ACC112 (cell line): ENCODE data around the gene ST3GAL3.

Experiments used
- H2AFZ ChIP-seq: fragments of 200-600 bp; sonication (generic); one replicate; pipeline ENCODE4 v1.6.0; 2017; ENCODE audit warnings: antibody characterized with exemption, low read length; ENCODE audit not compliant: unreplicated experiment
- H3K27ac ChIP-seq: fragments of 200-600 bp; sonication (generic); 2 replicates; pipeline ENCODE4 v1.5.1; 2014; ENCODE audit warnings: low read depth, mild to moderate bottlenecking, antibody characterized with exemption, low read length, moderate library complexity
- H3K27me3 ChIP-seq: fragments of 200-600 bp; sonication (generic); 2 replicates; pipeline ENCODE4 v1.6.1; 2014; ENCODE audit warnings: mild to moderate bottlenecking, antibody characterized with exemption, low read length, moderate library complexity, mixed read lengths; ENCODE audit not compliant: insufficient read depth
- H3K36me3 ChIP-seq: fragments of 200-600 bp; sonication (generic); 2 replicates; pipeline ENCODE4 v1.6.1; 2016; ENCODE audit warnings: mild to moderate bottlenecking, antibody characterized with exemption, low read length, moderate library complexity, mixed read lengths; ENCODE audit not compliant: insufficient read depth
- H3K4me1 ChIP-seq: fragments of 200-600 bp; sonication (generic); one replicate; pipeline ENCODE4 v1.6.1; 2016; ENCODE audit warnings: low read length, mixed read lengths; ENCODE audit not compliant: insufficient read depth, unreplicated experiment, control insufficient read depth
- H3K4me3 ChIP-seq: fragments of 200-600 bp; sonication (generic); 2 replicates; pipeline ENCODE4 v1.5.1; 2014; ENCODE audit warnings: mild to moderate bottlenecking, low read depth, low read length
- H3K79me2 ChIP-seq: fragments of 200-600 bp; sonication (generic); one replicate; pipeline ENCODE4 v1.6.0; 2016; ENCODE audit warnings: low read length; ENCODE audit not compliant: control insufficient read depth, unreplicated experiment, insufficient read depth

Gene ST3GAL3

DNA sequence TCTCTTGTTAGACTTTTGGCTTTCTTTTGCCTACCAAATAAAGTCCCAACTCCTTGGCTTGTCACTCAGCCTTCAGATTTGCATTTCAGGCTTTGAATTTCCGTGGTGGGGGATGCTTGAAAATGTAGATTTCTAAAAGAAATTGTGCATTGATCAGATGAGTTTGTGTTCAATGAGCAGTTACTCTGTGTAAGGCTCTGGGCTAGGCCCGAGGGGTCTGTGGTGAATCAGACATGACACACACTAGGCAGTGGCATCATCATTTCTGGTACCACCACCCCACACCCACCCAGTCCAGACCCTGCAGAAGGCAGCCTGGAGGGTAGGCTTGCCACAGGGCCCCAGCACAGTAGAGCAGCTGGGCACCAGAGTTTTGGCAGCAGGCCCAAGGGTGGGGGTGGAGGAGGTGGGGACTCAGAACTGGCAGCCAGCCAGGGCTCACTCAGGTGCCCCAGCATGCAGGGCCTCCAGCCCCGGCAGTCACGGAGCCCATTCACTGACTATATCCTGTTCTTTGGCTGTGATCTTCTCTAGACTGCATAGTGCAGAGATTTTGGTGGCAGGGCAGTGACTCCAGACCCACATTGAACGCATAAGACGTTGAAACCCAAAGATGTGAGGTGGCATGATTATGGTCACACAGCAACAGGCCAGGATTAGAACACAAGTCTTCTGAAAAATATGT lies 129.1 kb downstream of the ST3GAL3 start:
- Histone ChIP-seq H3K27me3 (no peaks in the 10 kb centered on the region), H3K4me3 (no peak overlapping the region), H2AFZ (no peak overlapping the region), H3K27ac (no peak overlapping the region), H3K36me3 (peaks cover 18% of the 10 kb centered on the region), H3K79me2 (no peaks in the 10 kb centered on the region), H3K4me1 (peaks cover 28% of the 10 kb centered on the region)

DNA sequence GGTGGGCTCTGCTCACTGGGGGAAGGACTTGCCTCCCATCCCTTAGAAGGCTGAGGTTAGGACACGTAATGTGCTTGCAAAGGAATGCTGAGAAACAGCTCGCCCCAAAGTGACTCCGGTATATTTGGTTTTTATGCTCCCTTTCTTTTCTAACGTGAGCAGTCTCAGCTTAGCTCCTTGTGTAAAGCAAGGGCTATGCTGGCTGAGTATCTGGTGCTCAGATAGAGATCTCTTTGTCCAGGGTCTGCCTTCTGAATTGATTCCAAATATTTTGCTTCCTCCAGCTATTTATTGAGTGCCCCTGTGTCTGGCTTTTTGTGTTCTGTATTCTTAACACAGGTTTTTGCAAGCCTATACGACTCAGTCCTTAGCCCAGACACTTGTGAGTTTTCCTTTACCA lies 131.7 kb downstream of the ST3GAL3 start:
- H3K4me1 ChIP-seq: peaks cover 31% of the 10 kb centered on the region
- H3K27ac ChIP-seq: no peak overlapping the region
- H3K36me3 ChIP-seq: peaks cover 35% of the 10 kb centered on the region
- H3K4me3 ChIP-seq: no peak overlapping the region
- no peak overlapping the region for H2AFZ ChIP-seq
- no peaks in the 10 kb centered on the region for H3K27me3 ChIP-seq
- no peaks in the 10 kb centered on the region for H3K79me2 ChIP-seq

DNA sequence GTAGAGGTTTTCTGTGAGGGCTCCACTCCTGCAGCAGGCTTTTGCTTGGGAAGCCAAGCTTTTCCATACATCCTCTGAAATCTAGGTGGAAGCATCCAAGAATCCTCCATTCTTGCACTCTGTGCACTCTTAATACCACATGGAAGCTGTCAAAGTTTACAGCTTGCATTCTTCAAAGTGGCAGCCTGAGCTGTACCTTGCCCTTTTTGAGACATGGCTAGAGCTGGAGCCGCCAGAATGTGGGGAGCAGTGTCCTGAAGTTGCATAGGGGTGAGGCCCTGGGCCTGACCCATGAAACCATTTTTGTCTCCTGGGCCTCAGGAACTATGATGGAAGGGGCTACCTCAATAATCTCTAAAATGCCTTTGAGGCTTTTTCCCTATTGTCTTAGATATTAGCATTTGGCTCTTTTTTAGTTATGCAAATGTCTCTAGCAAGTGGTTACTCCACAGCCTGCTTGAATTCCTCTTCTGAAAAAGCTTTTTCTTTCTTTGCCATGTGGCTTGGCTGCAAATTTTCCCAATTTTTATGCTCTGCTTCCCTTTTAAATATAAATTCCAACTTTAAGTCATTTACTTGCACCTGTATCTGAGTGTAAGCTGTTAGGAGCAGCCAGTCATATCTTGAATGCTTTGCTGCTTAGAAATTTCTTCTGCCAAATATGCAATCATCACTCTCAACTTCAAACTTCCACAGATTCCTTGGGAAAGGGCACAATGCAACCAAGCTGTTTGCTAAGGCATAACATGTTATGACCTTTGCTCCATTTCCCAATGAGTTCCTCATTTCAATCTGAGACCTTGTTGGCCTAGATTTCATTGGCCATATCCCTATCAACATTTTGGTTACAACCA lies 134.2 kb downstream of the ST3GAL3 start:
- no peak overlapping the region for H2AFZ ChIP-seq
- H3K4me3 ChIP-seq: no peak overlapping the region
- H3K36me3 ChIP-seq: peaks cover 35% of the 10 kb centered on the region
- H3K4me1 ChIP-seq: peaks cover 10% of the 10 kb centered on the region
- no peaks in the 10 kb centered on the region for H3K79me2 ChIP-seq
- no peak overlapping the region for H3K27ac ChIP-seq
- no peaks in the 10 kb centered on the region for H3K27me3 ChIP-seq

DNA sequence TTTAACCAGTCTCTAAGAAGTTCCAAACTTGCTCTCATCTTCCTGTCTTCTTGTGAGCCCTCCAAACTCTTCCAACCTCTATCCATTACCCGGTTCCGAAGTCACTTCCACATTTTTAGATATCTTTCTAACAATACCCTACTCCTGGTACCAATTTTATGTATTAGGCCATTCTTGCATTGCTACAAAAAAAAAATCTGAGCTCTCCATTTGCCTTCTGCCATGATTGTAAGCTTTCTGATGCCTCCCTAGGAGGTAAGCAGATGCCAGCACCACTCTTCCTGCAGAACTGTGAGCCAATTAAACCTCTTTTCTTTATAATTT lies 134.8 kb downstream of the ST3GAL3 start:
- Histone ChIP-seq H3K36me3 (peaks cover 35% of the 10 kb centered on the region), H3K4me1 (peaks cover 10% of the 10 kb centered on the region), H3K27me3 (no peaks in the 10 kb centered on the region), H3K27ac (no peak overlapping the region), H3K79me2 (no peaks in the 10 kb centered on the region), H2AFZ (no peak overlapping the region), H3K4me3 (no peak overlapping the region)

DNA sequence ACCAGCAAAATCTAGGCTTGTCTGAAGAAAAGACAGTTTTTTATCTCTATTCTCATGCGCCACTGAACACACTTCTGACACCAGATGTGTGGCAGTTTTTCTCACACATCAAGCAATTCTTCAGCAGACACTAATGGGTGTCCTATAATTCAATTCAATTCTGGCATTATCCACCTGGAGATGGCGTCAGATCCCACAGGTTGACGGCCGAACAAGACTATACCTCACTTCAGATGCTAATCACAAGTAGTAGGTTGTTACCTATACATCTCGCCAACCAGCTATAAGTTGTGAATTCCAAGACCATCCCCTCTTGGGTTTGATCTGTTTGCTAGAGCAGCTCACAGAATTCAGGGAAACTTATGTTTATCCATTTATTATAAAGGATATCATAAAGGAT lies 136.3 kb downstream of the ST3GAL3 start:
- H3K36me3 ChIP-seq: peaks cover 28% of the 10 kb centered on the region
- no peaks in the 10 kb centered on the region for H3K79me2 ChIP-seq
- no peaks in the 10 kb centered on the region for H3K27me3 ChIP-seq

DNA sequence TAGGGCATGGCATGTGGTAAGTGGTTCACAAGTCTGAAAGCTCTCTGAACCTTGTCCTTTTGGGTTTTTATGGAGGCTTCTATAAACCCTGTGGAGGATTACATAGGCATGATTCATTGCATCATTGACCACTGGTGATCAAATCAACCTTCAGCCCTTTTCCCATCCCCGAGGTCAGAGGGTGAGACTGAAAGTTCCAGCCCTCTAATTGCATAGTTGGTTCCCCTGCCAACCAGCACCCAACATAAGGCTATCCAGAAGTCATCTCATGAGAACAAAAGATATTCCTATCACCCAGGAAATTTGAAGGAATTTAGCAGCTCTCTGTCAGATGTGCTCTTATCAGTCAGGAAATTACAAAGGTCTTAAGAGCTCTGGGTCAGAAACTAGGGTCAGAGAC lies 136.8 kb downstream of the ST3GAL3 start:
- Histone ChIP-seq H3K79me2 (no peaks in the 10 kb centered on the region), H3K27me3 (no peaks in the 10 kb centered on the region), H3K36me3 (peaks cover 27% of the 10 kb centered on the region), H3K4me1 (peaks cover 14% of the 10 kb centered on the region), H3K4me3 (no peak overlapping the region), H2AFZ (no peak overlapping the region), H3K27ac (no peak overlapping the region)

More for the DNA sequence above, 136.3 kb downstream of the ST3GAL3 start:
- Histone ChIP-seq H2AFZ (no peak overlapping the region), H3K27ac (no peak overlapping the region), H3K4me1 (peaks cover 14% of the 10 kb centered on the region), H3K4me3 (no peak overlapping the region)

DNA sequence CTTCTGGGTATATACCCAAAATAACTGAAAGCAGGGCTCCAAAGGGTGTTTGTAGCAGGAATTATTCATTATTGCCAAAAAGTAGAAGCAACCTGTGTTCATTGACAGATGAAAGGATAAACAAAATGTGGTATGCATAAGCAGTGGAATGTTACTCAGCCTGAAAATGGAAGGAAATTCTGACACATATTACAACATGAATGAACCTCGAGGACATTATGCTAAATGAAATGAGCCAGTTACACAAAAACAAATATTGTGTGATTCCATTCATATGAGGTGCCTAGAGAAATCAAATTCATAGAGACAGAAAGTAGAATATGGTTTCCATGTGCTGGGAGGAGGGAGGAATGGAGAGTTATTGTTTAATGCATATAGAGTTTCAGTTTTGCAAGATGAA lies 140.0 kb downstream of the ST3GAL3 start:
- no peaks in the 10 kb centered on the region for H3K27me3 ChIP-seq
- no peak overlapping the region for H3K4me3 ChIP-seq
- H3K4me1 ChIP-seq: peaks cover 14% of the 10 kb centered on the region
- no peak overlapping the region for H3K27ac ChIP-seq
- no peaks in the 10 kb centered on the region for H3K79me2 ChIP-seq
- H3K36me3 ChIP-seq: peaks cover 10% of the 10 kb centered on the region; the same call in 1 of the 2 replicates
- no peak overlapping the region for H2AFZ ChIP-seq

DNA sequence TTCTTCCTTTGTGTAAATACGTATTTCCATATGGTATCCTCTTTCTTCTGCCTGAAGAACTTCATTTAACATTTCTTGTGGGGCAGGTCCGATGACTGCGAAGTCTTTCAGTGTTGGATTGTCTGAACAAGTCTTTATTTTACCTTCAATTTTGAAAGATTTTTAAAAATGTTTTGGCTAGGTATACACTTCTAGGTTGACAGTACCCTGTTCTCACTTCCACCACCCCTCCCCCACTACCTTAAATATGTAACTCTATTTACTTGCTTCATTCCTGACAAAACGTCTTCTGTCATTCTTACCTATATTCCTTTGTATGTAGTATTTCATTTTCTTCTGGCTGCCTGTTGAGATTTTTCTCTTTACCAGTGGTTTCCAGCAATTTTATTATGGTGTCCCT lies 140.5 kb downstream of the ST3GAL3 start:
- H2AFZ ChIP-seq: no peak overlapping the region
- peaks cover 18% of the 10 kb centered on the region for H3K4me1 ChIP-seq
- H3K79me2 ChIP-seq: no peaks in the 10 kb centered on the region
- no peak overlapping the region for H3K4me3 ChIP-seq
- no peak overlapping the region for H3K27ac ChIP-seq
- H3K36me3 ChIP-seq: peaks cover 6% of the 10 kb centered on the region; the same call in 1 of the 2 replicates
- H3K27me3 ChIP-seq: no peaks in the 10 kb centered on the region

DNA sequence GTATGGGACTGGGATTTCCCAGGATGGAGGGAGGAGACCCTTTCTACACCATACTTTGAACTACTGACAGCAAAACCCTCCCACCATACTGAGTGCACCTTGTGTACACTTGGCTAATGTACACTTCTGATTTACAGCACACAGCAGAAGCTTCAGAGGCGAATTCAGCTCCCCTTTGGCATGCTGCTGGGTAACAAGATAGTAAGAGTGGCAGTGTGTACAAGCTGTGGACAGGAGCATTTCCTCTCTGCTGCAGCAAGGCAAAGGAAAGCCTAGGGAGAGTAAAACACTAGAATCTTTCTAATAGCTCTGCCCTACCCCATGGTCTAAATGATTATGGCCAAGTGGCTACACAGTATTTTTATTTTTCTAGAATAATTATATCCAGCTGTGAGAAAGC lies 142.3 kb downstream of the ST3GAL3 start:
- Histone ChIP-seq H3K79me2 (no peaks in the 10 kb centered on the region), H2AFZ (no peak overlapping the region), H3K4me3 (no peak overlapping the region), H3K27ac (no peak overlapping the region), H3K4me1 (peaks cover 19% of the 10 kb centered on the region), H3K36me3 (0 out of 2 replicates have a peak, but pooled peaks cover 2% of the 10 kb centered on the region), H3K27me3 (no peaks in the 10 kb centered on the region)

DNA sequence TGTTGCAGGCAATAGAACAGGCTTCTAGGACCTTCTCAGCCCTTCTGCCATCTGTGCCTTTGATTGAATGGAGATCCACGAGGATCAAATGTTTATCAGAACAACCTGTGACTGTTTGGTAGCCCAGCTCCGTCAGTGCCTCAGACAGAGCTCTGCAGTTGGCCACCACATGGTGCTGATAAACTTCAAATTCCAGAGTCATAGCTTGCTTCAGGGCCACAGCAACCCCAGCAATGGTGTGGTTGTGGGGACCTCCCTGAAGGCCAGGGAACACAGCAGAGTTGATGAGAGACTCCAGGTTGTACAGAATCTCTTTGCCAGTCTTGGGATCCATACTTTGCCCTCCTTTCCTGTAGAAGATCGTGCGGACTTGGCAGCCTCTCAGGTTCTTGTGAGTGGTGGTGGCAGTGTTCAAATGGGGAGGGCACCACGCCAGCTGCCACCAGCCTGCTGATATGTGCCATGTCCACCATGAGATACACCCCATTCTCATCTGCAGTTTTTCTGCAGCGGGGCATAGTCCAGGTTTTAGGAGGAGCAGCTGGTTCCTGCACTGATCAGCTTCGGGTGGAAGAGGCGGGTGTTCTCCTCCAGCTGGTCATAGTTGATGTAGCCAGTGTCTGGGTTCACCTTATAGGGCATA lies 143.4 kb downstream of the ST3GAL3 start:
- H3K27me3 ChIP-seq: no peaks in the 10 kb centered on the region
- no peak overlapping the region for H2AFZ ChIP-seq
- peaks cover 6% of the 10 kb centered on the region; the same call in 1 of the 2 replicates for H3K36me3 ChIP-seq
- no peak overlapping the region for H3K4me3 ChIP-seq
- H3K27ac ChIP-seq: no peak overlapping the region
- H3K79me2 ChIP-seq: no peaks in the 10 kb centered on the region
- peaks cover 19% of the 10 kb centered on the region for H3K4me1 ChIP-seq
